GM19397 (cell line): ENCODE data around the gene WT1.
A peak's percentile ranks its signal among the peaks of the same experiment; 100 is the strongest.
"Not testable (repeated sequence)": the region's sequence is repeated elsewhere in the genome, so short reads cannot be mapped to it uniquely, and the experiment has no call there.

ENCODE experiments used
- ATAC-seq: cut with Tn5 transposase; IDR thresholded peaks from one replicate; pipeline ENCODE4 v1.9.1; 2021; ENCODE audit warnings: mild to moderate bottlenecking, moderate library complexity; ENCODE audit not compliant: unreplicated experiment

Gene WT1

DNA sequence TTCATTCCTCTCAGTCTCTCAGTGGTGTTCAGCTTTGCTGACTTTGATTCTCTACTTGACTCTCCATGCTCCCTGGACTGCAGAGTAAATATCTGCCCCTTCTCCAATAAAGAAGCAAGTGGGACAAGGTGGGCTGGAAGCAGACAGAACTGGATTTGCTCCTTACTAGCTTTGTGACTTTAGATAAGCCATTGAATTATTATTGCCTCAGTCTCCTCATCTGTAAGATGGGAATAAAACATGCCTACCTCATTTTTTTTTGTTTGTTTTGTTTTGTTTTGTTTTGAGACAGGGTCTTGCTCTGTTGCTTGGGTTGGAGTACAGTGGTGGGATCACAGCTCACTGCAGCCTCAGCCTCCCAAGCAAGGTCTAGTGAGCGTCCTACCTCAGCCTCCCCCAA is 44.6 kb downstream of the WT1 start:
- ATAC-seq, result no peak

DNA sequence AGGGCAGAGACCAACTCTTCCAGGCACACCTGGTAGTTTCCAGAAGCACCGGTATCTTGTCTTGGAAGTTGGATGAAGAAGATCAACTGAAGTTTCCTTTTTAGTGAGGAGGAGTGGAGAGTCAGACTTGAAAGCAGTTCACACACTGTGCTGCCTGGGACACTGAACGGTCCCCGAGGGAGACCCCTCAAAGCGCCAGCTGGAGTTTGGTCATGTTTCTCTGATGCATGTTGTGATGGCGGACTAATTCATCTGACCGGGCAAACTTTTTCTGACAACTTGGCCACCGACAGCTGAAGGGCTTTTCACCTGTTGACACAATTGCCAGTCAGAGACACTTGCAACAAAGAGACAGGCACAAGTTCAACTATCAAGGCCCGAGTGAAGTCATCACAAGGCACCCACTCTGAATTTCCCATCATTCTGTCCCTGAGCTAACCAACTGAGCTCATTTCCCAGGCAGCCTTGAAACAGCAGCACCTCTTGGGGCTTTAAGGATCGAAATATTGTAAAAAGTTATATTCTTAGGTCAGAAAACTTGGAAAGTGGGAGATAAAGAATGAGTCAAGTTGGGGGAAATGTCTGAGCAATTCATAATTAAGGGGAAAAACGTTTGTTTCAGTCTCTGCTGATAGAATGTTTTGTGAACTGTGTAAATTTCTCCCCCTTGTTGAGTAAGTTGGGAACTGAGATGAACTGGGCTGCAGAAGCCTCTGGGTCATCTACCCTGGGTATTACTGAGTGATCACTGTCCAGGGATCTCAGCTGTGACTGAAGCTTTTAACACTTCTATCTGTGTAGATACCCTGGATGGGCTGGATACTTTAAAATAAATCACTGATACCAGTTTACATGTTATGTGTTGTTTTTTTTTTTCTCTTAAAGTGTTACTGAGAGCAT is 46.2 kb downstream of the WT1 start:
- ATAC-seq, result no peak

DNA sequence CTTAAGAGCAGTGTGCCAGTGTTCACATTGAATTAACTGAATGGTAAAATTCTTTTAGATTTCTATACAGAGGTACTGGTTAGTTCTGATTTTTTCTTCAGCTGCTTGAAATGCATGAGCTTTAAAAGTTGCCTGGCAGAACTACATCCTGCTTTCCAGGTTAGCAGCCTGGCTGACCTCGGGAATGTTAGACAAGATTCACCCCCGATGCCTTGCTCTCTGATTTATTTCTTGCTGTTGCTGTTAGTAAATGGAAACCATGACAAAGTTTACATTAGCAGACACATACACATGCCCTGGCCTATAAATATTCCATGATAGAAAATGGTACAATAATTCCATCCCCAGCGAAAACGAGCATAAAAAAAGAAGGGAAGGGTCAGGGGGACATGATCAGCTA is 47.0 kb downstream of the WT1 start:
- no peak for ATAC-seq

DNA sequence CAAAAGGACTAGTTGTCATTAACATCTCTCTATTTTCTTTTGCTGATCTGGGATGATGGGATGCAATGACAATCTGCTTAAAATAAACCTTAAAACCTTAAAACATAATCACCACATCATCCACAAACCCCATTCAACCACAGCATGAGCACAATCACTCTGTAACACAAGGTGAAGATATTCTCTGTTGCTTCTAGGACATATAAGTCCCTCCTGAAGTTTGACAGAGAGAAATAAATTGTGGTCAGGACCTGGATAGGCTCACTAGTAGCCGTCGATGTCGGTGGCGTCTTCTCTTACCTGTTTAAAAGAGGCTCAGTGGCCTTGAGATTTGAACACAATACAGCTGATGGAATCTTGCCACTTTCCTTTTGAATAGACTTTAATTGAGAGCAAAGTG is 47.9 kb downstream of the WT1 start:
- ATAC-seq, result no peak

DNA sequence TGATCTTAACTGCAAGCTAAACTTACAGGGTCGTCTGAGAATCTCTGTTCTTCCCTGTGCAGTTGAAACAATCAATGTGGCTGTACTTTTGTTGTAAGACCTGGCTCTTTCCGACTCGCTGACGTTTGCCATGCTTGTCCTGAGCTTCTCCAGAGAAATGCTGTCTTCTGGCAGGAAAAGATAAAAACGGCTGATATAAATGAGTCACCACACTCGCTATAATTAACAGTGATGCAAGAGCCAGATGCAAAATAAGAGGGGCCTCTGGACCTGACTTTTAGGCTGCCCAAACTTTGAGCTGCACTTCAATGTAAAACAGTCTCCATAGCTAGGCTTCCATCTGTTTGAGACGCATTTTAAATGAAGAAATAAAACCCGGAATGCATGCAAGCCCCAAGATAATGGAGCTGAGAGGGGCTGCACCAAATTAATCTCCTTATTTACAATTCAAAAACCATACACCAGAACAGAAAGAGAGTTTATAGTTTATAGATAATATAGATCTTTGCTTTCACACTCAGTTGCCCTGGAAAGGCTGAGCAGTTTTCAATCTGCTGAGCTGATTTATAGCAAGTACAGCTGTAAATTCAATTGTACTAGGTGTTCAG is 48.5 kb downstream of the WT1 start:
- no peak for ATAC-seq

DNA sequence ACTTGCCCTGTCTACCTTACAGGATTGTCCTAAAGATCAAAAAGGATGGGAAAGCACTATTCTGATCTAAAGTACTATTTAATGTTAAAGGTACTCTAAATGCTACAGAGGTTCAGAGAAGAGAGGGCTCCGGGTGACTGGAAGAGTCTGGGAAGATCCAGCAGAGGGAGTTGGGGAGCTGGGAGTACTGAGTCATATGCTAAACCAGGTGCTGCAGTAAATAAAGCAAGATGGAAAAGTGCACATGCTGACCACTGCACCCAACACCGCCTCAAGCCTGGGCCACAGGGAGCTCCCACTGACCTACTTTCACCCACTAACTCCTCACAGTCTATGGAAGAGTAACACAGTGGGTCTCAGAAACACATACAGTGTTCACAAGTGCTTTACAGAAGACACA is 49.3 kb downstream of the WT1 start:
- no peak for ATAC-seq

DNA sequence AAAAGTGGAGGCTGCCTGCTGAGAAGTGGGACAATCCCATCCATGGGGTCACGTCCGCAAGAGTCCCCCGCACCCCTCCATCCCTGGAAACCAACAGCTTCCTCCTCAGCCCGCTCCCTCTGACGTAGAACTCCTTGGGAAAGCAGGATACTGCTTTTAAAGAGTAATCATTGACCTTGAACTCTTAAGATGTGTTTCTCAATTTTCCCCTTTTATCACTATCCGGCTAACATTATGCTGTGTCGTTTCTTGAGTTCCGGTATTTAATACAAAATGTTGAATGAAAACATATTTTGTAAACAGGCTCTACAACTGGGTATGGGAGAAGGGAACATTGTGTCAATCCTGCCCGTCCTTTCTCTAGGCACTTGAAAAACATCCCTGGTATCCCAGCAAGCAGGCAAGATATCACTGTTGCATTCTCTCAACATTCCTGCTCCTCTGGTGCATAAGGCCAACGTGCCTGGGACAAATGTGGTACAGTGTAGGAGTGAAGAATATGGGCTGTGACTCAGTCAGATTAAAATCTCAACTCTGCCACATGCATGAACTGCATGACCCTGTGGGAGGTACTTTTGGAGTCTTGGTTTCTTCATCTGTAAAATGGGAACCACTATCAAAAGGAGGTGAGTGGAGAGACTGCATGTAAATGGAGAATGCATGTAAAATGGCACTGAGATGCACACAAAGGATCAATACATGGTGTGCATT is 52.8 kb downstream of the WT1 start:
- no peak for ATAC-seq

DNA sequence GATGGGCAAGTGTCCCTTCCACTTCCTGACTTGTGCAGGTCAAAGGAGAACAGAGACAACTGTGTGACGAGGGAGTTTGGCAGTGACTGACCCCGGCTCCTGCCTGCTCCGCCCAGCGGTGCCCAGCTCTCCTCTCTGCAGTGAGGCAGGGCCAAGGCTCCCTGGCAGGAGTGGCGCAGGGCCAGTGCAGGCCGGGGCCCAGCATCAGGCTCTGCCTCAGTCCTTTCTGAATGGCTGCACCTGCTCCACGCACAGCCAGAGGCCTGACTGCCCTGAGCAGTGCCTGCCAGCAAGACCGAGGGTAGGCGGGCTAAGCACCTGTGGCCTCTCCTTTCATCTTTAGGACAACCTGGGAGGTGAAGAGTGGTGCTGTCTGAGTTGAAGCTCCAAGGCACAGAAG is 54.2 kb downstream of the WT1 start:
- ATAC-seq, result no peak

DNA sequence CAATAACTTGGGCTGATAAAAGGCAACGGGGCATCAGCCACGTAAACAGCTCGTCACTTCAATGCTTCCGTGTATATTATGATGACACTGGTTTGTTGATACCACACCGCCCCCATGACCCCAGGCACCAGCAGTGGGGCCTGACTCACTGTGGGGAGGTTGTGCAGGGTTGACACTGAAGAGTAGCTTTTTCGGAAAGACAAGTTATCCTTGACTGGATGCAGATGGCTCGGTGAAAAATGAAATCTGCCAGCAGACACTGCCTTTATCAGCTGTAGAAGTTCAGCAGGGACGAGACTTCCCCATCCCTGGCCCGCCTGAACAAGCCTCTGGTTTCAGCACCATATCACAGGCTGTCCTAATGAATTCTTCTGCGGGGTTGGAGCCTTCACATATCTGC is 55.6 kb downstream of the WT1 start:
- ATAC-seq, result no peak

DNA sequence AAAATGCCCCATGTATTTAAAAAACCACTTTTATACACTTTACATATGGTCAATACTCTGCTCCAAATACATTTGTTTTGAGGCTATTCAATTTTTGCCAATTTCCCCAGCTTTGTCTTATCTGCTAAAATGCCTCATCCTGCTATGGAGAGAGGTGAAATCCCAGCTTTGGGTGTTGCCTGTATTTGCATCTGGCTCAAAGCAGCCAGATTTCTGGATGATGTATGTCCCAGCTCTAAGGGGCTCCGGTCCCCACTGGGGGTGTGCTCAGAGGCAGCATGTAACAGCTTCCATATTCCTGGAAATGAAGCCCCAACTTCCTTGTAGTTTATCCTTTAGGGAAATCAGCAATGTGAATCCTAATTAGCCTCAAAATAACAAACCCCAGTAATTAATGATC is 59.5 kb downstream of the WT1 start:
- ATAC-seq, result no peak

DNA sequence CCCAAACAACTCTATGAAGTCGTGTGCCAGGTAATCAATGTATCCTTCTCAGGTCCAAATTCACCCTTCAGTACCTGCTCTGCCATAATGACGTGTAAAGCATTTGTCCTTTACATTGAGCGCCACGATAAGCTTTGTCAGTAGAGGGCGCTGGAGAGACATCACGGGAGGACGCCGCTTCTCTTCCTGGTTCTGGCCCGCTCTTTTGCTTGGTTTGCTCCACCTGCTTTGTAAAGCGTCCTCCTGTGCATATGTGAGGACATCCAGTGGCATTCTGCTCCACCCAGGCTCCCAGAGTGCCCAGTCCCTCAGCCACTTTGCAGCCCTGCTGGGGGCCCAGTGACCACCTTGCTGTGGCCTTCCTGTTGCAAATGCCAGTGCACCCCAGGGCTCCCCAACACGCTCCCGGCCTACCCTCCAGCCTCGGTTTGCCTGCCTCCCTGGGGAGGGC is 61.1 kb downstream of the WT1 start:
- ATAC-seq, result peak; percentile 61

DNA sequence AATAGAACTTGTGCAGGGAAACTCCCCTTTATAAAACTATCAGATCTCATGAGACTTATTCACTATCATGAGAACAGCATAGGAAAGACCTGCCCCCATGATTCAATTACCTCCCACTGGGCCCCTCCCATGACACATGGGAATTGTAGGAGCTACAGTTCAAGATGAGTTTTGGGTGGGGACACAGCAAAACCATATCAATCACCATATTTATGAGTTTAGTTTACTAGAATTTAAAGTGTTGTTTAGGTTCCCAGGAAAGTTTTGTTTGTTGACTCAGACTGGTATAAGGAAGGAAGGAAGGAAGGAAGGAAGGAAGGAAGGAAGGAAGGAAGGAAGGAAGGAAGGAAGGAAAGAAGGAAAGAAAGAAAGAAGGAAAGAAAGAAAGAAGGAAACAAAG is 65.4 kb downstream of the WT1 start:
- ATAC-seq, result not testable (repeated sequence)

DNA sequence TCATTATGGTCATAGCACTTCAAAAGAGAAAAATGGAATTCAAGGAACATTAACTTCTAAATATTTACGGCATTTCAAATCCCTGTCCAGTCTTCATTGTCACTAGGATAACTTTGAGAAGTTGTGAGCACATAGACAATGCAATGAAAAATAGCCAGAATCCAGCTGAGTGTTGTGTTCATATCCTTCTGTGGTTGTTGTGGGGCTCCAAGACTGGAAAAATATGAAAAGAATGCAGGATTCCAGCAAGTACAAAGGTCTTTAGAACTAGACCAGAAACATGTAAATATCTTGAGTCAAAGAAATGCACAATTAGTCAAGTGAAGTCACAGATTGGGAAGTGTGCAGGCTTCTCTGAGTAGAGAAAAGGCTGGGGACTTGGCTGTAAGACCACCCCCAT is 68.7 kb downstream of the WT1 start:
- ATAC-seq, result no peak

DNA sequence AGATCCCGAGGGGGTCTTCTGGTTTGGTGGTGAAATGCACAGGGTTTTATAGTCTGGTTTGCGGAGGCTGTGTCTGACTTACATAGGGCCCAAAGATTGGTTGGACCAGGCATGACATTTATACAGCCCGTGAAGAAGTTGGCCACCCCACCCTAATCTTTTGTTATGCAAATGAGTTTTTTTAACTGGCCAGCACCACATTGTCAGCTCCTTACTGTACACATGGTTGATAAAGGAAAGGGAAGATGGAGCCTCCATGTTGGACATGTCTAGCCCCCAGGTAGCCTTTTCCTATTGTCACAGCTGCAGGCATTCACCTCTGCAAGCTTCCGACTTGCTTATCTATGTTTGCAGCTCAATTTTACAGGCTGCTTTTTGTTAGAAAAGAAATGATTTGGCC is 70.1 kb downstream of the WT1 start:
- no peak for ATAC-seq

DNA sequence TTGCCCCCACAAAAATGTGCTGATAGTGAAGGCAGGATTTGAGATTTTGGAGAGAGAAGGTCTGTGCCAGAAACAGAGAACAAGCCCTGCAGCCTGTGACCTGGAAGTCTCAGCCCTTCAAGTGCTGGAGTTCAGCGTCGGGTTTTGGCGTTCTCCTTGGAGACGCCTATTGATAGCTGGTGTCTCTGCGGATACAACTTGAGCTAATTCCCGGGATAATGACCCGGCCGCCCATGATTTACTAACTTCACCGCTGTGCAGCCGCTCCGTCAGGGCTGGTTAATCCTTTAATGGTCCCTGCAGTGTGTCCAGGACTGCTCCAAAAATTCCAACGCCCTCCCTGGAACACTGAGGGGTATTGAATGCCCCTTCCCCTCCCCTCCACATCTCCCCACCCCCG is 76.6 kb downstream of the WT1 start:
- ATAC-seq, result no peak

DNA sequence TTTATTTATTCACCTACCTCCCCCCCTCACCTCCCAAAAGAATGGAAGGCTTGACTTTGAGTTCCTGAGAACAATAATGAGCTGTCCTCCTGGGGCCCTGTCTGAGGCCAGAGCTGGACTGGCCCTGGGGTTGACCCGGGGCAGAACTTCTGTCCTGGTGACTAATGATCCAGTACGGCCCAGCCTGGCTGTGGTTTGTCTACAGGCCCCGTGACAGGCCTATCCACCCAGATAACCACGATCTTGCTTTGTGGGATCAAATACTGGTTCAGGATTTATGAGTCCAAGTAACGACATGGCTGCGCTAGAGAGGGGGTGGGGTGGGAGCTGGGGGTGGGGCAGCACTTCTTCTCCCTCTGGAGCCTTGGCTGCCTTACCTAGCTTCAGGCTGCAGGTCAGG is 81.5 kb downstream of the WT1 start:
- ATAC-seq, result no peak

DNA sequence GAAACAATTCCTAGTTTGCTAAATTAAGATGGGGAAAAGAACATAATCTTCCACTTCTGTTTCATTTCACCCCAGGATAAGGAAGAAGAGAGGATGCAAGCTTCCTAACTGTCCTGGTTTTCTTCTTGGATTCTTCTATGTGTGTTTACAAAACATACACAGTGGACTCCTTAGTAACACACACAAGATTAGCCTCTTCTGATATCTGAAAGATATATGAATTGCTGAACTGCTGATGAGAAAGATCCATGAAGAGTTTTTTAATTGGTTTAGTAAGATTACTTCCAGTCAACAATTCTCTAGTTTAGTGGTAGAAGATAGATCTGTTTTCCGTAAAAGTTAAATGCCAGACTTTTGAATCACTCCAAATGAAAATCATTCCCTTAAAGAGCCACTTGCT is 86.8 kb downstream of the WT1 start:
- ATAC-seq, result no peak

DNA sequence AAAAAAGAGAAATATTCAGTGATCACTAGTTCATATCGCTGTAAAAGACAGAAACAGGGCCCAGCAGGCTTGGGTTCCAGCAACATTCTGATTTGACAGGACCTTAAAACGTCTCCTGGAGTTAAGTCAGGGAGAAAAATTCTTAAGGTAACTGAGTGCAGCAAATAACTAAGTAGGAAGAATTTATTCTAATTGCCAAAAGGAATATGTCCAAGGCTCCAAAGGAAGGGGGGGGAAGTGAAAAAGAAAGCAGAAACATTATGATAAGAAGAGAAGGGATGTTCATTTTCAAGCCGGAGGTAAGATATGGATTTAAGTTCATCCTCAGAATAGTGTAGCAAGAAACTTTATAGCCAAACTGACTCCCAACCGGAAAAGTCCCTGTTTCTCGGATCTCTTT is 90.4 kb downstream of the WT1 start:
- ATAC-seq, result no peak

DNA sequence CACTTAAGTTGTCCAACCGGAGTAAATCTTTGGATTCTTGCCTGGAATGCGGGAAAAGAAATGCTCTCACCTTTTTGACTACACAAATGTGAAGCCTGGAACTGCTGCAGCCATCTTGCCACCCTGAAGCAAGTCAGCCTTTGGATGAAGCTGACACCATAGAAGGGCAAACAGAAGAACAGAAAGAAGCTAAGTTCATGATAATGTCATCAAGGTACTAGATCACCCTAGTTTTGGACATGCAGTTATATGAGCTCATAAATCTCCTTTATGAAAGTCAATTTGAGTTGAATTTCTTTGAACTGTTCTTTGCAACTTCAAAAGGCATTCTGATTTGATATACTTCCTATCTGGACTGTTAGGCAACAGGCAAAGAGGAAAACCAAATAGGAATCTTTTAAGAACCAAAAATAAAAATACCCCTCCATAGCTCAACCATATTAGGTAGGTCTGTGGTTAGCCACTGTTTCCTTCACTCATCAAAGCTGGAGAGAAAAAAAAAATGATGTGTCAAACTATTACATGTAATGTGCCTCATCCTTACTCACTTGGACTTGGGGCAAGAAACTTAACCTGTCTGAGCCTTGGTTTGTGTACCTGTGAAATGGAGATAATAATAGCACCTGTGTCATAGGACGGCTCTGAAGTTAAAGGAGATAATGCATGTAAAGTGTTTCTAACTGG is 91.9 kb downstream of the WT1 start:
- ATAC-seq, result no peak

DNA sequence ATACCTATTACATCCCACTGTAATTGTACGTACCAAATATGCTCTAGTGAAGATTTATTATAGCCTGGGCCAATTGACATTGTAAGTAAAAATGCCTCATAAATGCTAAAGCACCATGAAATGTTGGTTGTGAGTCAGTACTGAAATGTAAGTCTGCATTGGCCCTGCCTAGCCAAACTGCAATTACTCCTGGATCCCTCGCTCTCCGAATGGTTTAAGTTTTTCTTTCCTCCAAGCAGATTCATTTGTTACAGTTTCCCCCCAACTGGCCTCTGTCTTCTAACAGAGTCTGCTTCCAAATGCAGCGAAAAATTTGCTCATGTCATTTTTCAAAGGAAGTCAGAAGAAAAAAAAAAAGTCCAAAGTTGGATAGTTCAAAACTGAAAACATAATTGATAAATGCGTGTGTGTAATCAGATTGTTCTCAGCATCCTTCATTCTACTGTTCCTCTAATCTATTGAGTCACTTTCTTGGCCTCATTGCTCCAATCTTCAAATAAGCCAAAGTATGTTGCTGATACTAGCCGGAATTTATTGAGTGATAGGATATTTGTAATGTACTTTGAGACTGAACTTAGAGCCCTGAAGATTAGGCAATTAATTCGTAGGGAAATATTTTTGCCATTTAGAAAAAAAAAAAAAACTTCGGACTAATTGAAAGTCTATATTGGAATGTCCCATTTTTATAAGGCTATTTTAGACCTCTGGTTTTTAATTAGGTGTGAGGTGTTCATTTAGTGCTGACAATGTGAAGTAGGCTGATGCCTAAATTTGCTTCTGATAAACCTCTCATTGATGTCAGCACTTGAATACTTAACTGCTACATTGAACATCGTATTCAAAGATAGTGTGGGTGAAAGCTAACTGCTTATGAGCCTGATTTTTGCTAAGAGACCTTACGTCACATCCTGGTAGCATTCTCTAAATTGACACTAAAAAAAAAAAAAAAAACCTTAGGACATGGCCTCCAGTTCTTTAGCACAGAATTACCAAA is 93.4 kb downstream of the WT1 start:
- no peak for ATAC-seq
